ENCODE measurements around the gene WDR90. TPM values are rescaled to one million over a fixed set of nuclear protein-coding genes. Genes with fewer than 3 reads are reported as not detected.

The WDR90 gene
- total RNA-seq, 1 experiment from 2014 or later: 68.2 TPM

DNA sequence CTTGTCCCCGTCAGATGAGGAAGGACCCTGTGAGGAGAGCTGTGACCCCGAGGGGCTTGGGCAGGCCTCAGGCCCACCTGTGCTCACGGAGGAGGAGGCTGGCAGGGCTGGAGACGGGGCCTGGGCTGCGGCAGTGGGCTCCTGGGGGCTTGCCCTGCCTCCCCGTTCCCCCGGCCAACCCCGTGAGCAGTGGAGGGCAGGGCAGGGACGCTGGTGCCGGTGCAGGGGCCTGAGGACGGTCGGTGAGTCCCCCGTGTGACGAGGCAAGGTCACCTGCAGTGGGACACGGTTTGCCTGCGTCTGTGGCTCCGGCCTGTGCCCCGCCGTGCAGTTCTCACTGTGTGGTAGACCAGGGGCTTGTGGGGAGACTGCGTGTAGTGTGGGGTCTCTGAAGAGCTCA lies 10.5 kb downstream of the WDR90 start:
- no peaks in the 10 kb centered on the region for H3K27me3 ChIP-seq (ENCODE audit: insufficient read depth, low read length)
- no peaks in the 10 kb centered on the region; the same call in 1 of the 2 replicates for H3K4me1 ChIP-seq (ENCODE audit: insufficient read depth, low read length)
- H2AK5ac ChIP-seq (ENCODE audit: insufficient read length, low read length): no peak overlapping the region
- H2AFZ ChIP-seq (ENCODE audit: low read length): no peak overlapping the region
- H3K9me3 Mint-ChIP-seq: no peaks in the 10 kb centered on the region
- TF ChIP-seq, protein P1, sequence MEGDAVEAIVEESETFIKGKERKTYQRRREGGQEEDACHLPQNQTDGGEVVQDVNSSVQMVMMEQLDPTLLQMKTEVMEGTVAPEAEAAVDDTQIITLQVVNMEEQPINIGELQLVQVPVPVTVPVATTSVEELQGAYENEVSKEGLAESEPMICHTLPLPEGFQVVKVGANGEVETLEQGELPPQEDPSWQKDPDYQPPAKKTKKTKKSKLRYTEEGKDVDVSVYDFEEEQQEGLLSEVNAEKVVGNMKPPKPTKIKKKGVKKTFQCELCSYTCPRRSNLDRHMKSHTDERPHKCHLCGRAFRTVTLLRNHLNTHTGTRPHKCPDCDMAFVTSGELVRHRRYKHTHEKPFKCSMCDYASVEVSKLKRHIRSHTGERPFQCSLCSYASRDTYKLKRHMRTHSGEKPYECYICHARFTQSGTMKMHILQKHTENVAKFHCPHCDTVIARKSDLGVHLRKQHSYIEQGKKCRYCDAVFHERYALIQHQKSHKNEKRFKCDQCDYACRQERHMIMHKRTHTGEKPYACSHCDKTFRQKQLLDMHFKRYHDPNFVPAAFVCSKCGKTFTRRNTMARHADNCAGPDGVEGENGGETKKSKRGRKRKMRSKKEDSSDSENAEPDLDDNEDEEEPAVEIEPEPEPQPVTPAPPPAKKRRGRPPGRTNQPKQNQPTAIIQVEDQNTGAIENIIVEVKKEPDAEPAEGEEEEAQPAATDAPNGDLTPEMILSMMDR (conservative IDR thresholded peaks at IDR 0.05): no peak
- no CpG with 5 or more reads among the region's 20 CpGs for WGBS (ENCODE audit: extremely low coverage, insufficient read length, low lambda C conversion rate)
- no peak overlapping the region for H2BK20ac ChIP-seq (ENCODE audit: low read depth, low read length, poor library complexity, severe bottlenecking)
- H4K5ac ChIP-seq (ENCODE audit: insufficient read length, low read depth, low read length): no peak overlapping the region
- no peak overlapping the region for H3K18ac ChIP-seq (ENCODE audit: insufficient read length, low read depth, low read length)
- H3K9ac ChIP-seq (ENCODE audit: extremely low read depth, insufficient read length, low read length): no peak overlapping the region
- H3K23me2 ChIP-seq (ENCODE audit: insufficient read length, low read depth, low read length, poor library complexity, severe bottlenecking): no peaks in the 10 kb centered on the region
- H3K14ac ChIP-seq (ENCODE audit: insufficient read depth, low read length): no peak overlapping the region
- H4K8ac ChIP-seq (replicated peaks; ENCODE audit: insufficient read length, low read depth, low read length): no peak overlapping the region
- H3K4me2 ChIP-seq (ENCODE audit: insufficient read depth, insufficient read length, low read length): no peak overlapping the region
- no peak overlapping the region for H3K23ac ChIP-seq (ENCODE audit: insufficient read length, low read depth, low read length)
- DNase-seq: no peak
- H3K4ac ChIP-seq (ENCODE audit: low read depth, low read length): no peak overlapping the region
- H3K4me3 Mint-ChIP-seq: no peak overlapping the region
- H2BK5ac ChIP-seq (ENCODE audit: insufficient read length, low read length): no peak overlapping the region
- H2BK15ac ChIP-seq (ENCODE audit: low read depth, low read length): no peak overlapping the region
- H3K36me3 Mint-ChIP-seq (ENCODE audit: insufficient read depth in 1 of 3, low read depth in 3 of 3): peaks cover 2 to 13% (median 8%) of the 10 kb centered on the region in 3 experiments; a peak in 5 of 7 replicates
- no peaks in the 10 kb centered on the region for H3K79me2 ChIP-seq (ENCODE audit: insufficient read depth, low read length)
- H3T11ph ChIP-seq (ENCODE audit: low read length): no peak overlapping the region
- H3K27ac ChIP-seq (ENCODE audit: insufficient read length, low read depth, low read length): no peak overlapping the region
- no peak overlapping the region for H3K27ac Mint-ChIP-seq
- no peaks in the 10 kb centered on the region for H3K79me1 ChIP-seq (ENCODE audit: insufficient read depth, low read depth, low read length, poor library complexity, severe bottlenecking)
- H4K20me1 ChIP-seq (ENCODE audit: control insufficient read depth, insufficient read depth, insufficient read length): no peaks in the 10 kb centered on the region
- H2BK120ac ChIP-seq (ENCODE audit: low read depth, low read length, poor library complexity, severe bottlenecking): no peak overlapping the region
- H3K9me3 ChIP-seq (ENCODE audit: control insufficient read depth, low read depth, low read length): no peaks in the 10 kb centered on the region
- H2BK12ac ChIP-seq (ENCODE audit: insufficient read length, low read depth, low read length): no peak overlapping the region
- H3K56ac ChIP-seq (ENCODE audit: insufficient read length, low read depth, low read length): no peak overlapping the region
- H4K91ac ChIP-seq (ENCODE audit: insufficient read length, low read depth, low read length): no peak overlapping the region
- H3K4me1 Mint-ChIP-seq: peaks cover 0 to 5% of the 10 kb centered on the region in 2 experiments; a peak in 2 of 4 replicates
- H3K27me3 Mint-ChIP-seq (ENCODE audit: low read depth): no peaks in the 10 kb centered on the region
